Measurements from ENCODE around the gene CAP2. TPM values are rescaled to one million over a fixed set of nuclear protein-coding genes. Genes with fewer than 3 reads are reported as not detected.

The CAP2 gene
- total and polyA plus RNA-seq, 2 experiments from 2014 or later = 6.7 to 9.1 TPM

GRCh38 chr6:17408081-17408480 is 14.7 kb downstream of the CAP2 start:
- Histone ChIP-seq H4K20me1 (replicated peaks; ENCODE audit: insufficient read depth) (no peaks in the 10 kb centered on the region; the same call in 1 of the 2 replicates), H3K9me2 (ENCODE audit: insufficient read depth) (no peaks in the 10 kb centered on the region), H3K4me3 (no peak overlapping the region), H3K27me3 (ENCODE audit: insufficient read depth) (no peaks in the 10 kb centered on the region), H3K36me3 (ENCODE audit: insufficient read depth) (no peaks in the 10 kb centered on the region), H3K79me2 (replicated peaks; ENCODE audit: insufficient read depth) (peaks cover 21% of the 10 kb centered on the region; the same call in 1 of the 2 replicates), H3F3A (replicated peaks; ENCODE audit: low read depth) (no peaks in the 10 kb centered on the region), H3K27ac (ENCODE audit: low read depth) (no peak overlapping the region), H2AFZ (no peak overlapping the region), H3K4me2 (no peak overlapping the region), H3K4me1 (ENCODE audit: insufficient read depth) (no peaks in the 10 kb centered on the region)
- H3K4me3 Mint-ChIP-seq = no peak overlapping the region
- TF ChIP-seq STAT1 (IDR thresholded peaks at IDR 0.05; ENCODE audit: unreplicated experiment) = no peak
- TF ChIP-seq ZNF331 (CRISPR knock-in tag; IDR thresholded peaks at IDR 0.05; ENCODE audit: low read depth) = no peak
- TF ChIP-seq ZNF462 (CRISPR knock-in tag; IDR thresholded peaks at IDR 0.05) = no peak
- no peak for TF ChIP-seq ETS1 (IDR thresholded peaks at IDR 0.05)
- TF ChIP-seq EZH2 (IDR thresholded peaks at IDR 0.05; ENCODE audit: low read depth, unreplicated experiment) = no peak
- TF ChIP-seq POLR2AphosphoS5 (IDR thresholded peaks at IDR 0.05; ENCODE audit: low read depth) = no peak
- TF ChIP-seq, protein P1, sequence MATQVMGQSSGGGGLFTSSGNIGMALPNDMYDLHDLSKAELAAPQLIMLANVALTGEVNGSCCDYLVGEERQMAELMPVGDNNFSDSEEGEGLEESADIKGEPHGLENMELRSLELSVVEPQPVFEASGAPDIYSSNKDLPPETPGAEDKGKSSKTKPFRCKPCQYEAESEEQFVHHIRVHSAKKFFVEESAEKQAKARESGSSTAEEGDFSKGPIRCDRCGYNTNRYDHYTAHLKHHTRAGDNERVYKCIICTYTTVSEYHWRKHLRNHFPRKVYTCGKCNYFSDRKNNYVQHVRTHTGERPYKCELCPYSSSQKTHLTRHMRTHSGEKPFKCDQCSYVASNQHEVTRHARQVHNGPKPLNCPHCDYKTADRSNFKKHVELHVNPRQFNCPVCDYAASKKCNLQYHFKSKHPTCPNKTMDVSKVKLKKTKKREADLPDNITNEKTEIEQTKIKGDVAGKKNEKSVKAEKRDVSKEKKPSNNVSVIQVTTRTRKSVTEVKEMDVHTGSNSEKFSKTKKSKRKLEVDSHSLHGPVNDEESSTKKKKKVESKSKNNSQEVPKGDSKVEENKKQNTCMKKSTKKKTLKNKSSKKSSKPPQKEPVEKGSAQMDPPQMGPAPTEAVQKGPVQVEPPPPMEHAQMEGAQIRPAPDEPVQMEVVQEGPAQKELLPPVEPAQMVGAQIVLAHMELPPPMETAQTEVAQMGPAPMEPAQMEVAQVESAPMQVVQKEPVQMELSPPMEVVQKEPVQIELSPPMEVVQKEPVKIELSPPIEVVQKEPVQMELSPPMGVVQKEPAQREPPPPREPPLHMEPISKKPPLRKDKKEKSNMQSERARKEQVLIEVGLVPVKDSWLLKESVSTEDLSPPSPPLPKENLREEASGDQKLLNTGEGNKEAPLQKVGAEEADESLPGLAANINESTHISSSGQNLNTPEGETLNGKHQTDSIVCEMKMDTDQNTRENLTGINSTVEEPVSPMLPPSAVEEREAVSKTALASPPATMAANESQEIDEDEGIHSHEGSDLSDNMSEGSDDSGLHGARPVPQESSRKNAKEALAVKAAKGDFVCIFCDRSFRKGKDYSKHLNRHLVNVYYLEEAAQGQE (IDR thresholded peaks at IDR 0.05; ENCODE audit: unreplicated experiment) = no peak
- peaks cover 5% of the 10 kb centered on the region; the same call in 2 of the 3 replicates for H3K4me1 Mint-ChIP-seq
- H3K36me3 Mint-ChIP-seq (ENCODE audit: low read depth) = peaks cover 34% of the 10 kb centered on the region
- peaks cover 4% of the 10 kb centered on the region for H3K27me3 Mint-ChIP-seq (ENCODE audit: insufficient read depth, low read depth, poor library complexity)
- no peak for DNase-seq (ENCODE audit: low spot score)
- H3K27ac Mint-ChIP-seq = no peak overlapping the region
- no peak for ATAC-seq
- peaks cover 16% of the 10 kb centered on the region for H3K9me3 Mint-ChIP-seq

Measured in GM23338 (cell line).